K562 (cell line): Measurements from ENCODE around the gene PIKFYVE. TPM values are rescaled to one million over a fixed set of nuclear protein-coding genes. Genes with fewer than 3 reads are reported as not detected.

Experiments used
- ADNP ChIP-seq: fragments of 200-800 bp; sonication (Bioruptor generic); IDR thresholded peaks from 2 replicates; pipeline ENCODE4 v1.6.1; 2016; ENCODE audit warnings: missing genetic modification characterization, missing compliant biosample characterization
- EHMT2 ChIP-seq: fragments of 450-650 bp; IDR thresholded peaks from 2 replicates; pipeline ENCODE4 v1.6.1; 2018; ENCODE audit warnings: antibody characterized with exemption
- FIP1L1 ChIP-seq: fragments of 200-400 bp; formaldehyde crosslinking; IDR thresholded peaks from 2 replicates; pipeline ENCODE4 v1.6.1; 2018; ENCODE audit warnings: mild to moderate bottlenecking, low read depth, low read length; ENCODE audit not compliant: poor library complexity, severe bottlenecking
- HSF4 ChIP-seq: fragments of 250-450 bp; sonication (Bioruptor Pico); IDR thresholded peaks from 2 replicates; pipeline ENCODE4 v2.1.2; 2022; ENCODE audit warnings: mild to moderate bottlenecking, moderate library complexity, borderline replicate concordance
- KDM2B ChIP-seq: fragments of 250-450 bp; sonication (Bioruptor Pico); IDR thresholded peaks from 2 replicates; pipeline ENCODE4 v1.8.0; 2021; ENCODE audit warnings: mild to moderate bottlenecking, moderate library complexity
- MAFK ChIP-seq: IDR thresholded peaks from 2 replicates; pipeline ENCODE4 v1.6.1; 2011; ENCODE audit warnings: low read length, improper control_type of control experiment
- MCM3 ChIP-seq: fragments of 450-650 bp; IDR thresholded peaks from 2 replicates; pipeline ENCODE4 v1.6.1; 2016
- MTF1 ChIP-seq: fragments of 250-450 bp; sonication (Bioruptor Pico); IDR thresholded peaks from 2 replicates; pipeline ENCODE4 v1.9.0; 2021; ENCODE audit warnings: moderate library complexity, mild to moderate bottlenecking, inconsistent platforms, borderline replicate concordance
- MYNN ChIP-seq, 2 experiments: sonication (generic); formaldehyde crosslinking in 1 of 2; IDR thresholded peaks; 2 replicates each; pipeline versions ENCODE4 v1.5.0 to v1.6.1; 2016 to 2020; ENCODE audit warnings: antibody characterized with exemption in 1 of 2, missing genetic modification reagents in 1 of 2
- PYGO2 ChIP-seq: fragments of 450-650 bp; IDR thresholded peaks from 2 replicates; pipeline ENCODE4 v1.6.1; 2016; ENCODE audit warnings: mild to moderate bottlenecking, missing genetic modification characterization, moderate library complexity, missing compliant biosample characterization
- RBM15 ChIP-seq: fragments of 200-400 bp; formaldehyde crosslinking; IDR thresholded peaks from 2 replicates; pipeline ENCODE4 v1.6.1; 2018; ENCODE audit warnings: mild to moderate bottlenecking, low read length, moderate library complexity; ENCODE audit not compliant: insufficient read depth
- STAT5A ChIP-seq: IDR thresholded peaks from 2 replicates; pipeline ENCODE4 v1.6.1; 2012; ENCODE audit warnings: low read length, inconsistent platforms, borderline replicate concordance
- TAF15 ChIP-seq: fragments of 200-400 bp; formaldehyde crosslinking; IDR thresholded peaks from 2 replicates; pipeline ENCODE4 v1.6.1; 2017; ENCODE audit warnings: mild to moderate bottlenecking, low read depth, low read length, moderate library complexity
- TEAD4 ChIP-seq, 2 experiments: sonication (generic) in 1 of 2; formaldehyde crosslinking in 1 of 2; IDR thresholded peaks; 2 replicates each; pipeline versions ENCODE4 v1.6.1 to v1.8.0; 2012 to 2022; ENCODE audit warnings: borderline replicate concordance in 1 of 2, inconsistent platforms in 1 of 2, low read length in 1 of 2, mild to moderate bottlenecking in 1 of 2, missing genetic modification reagents in 1 of 2
- ZC3H11A ChIP-seq: IDR thresholded peaks from 2 replicates; pipeline ENCODE4 v1.6.1; 2012; ENCODE audit warnings: low read depth, low read length, improper control_type of control experiment
- ZNF589 ChIP-seq: fragments of 200-800 bp; sonication (Bioruptor generic); IDR thresholded peaks from 2 replicates; pipeline ENCODE4 v1.6.1; 2016; ENCODE audit warnings: low read depth, missing genetic modification characterization, missing compliant biosample characterization
- polyA plus RNA-seq, 8 experiments: library from polyadenylated mRNA; depleted of rRNA in 4 of 8; stranded (reverse) in 5 of 8; unstranded in 3 of 8; fragments of >200 nt; fragmentation: Nextera tagmentation in 2 of 8; fragmentation: Illumina TruSeq in 1 of 8; extraction: Ambion mirVana in 2 of 8; extraction: Trizol in 1 of 8; gene quantifications; 2 replicates each; pipeline versions ENCODE4 v1.2.1 to v1.2.3, GENCODE V29; 2011 to 2014; ENCODE audit warnings: inconsistent platforms in 1 of 8, missing spikeins in 1 of 8
- total RNA-seq, 7 experiments: library from RNA; depleted of rRNA in 6 of 7; stranded (reverse); fragments of >200 nt in 6 of 7; fragmentation: Illumina TruSeq in 2 of 7; extraction: Trizol in 2 of 7; gene quantifications; 2 replicates each; pipeline versions ENCODE4 v1.2.1 to v1.2.3, GENCODE V29; 2011 to 2021; ENCODE audit warnings: low replicate concordance in 1 of 7
- TF ChIP-seq, protein P1 (sequence below): IDR thresholded peaks from 2 replicates; pipeline ENCODE4 v1.6.1; 2016; ENCODE audit warnings: missing genetic modification characterization, missing compliant biosample characterization
- TF ChIP-seq, protein P2 (sequence below): fragments of 450-650 bp; IDR thresholded peaks from 2 replicates; pipeline ENCODE4 v1.6.1; 2018; ENCODE audit warnings: mild to moderate bottlenecking, low read depth; ENCODE audit not compliant: partially characterized antibody
- TF ChIP-seq, protein P3 (sequence below): fragments of 250-450 bp; sonication (Bioruptor Pico); IDR thresholded peaks from 2 replicates; pipeline ENCODE4 v1.5.0; 2020; ENCODE audit warnings: mild to moderate bottlenecking, borderline replicate concordance
- TF ChIP-seq, protein P4 (sequence below): fragments of 250-450 bp; sonication (Bioruptor Pico); IDR thresholded peaks from 2 replicates; pipeline ENCODE4 v1.6.1; 2021; ENCODE audit warnings: mild to moderate bottlenecking
- TF ChIP-seq, protein P5 (sequence below): IDR thresholded peaks from 2 replicates; pipeline ENCODE4 v1.6.1; 2011; ENCODE audit not compliant: insufficient read length; ENCODE audit errors: extremely low read depth

Gene PIKFYVE
- total and polyA plus RNA-seq, 9 of the 15 experiments (the other 6 are each of a cell fraction or from before 2014, with no cell fraction given), result 3.6 to 25.6 (median 16.7) TPM

DNA sequence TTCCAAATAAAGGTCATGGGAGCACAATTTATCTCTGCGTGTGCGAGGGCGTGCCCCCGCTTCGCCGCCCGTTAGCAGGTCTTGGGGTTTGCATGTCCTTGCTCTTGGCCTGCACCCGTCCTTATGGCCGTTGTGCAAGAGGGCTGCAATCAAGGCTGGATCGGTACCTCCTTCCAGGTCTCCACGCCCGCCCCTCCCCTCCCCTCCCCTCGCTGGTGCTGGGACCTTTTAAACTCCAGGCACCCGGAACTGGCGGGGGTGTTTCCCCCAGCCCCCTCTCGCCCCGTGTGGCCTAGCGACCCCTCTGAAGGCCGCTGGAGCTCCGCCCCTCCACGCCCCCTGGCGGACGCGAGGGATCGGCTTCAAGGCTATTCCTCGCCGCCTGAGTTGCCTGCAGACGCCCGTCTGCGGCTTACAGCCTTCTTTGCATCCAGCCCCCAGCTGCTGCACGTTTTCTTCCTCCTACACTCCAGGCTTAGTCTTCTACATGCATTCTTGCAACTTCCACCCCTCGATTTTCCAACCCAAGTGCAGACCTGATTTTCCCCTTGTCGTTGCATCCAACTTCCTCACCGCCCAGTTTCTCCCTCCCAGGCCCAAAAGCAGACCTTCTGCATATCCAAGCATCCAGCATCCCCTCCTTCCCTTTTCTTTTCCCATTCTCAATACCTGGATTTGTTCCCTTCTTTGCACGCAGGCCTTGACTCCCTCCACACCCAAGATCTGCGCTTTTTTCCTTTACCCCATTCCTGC, 11.8 kb upstream of the PIKFYVE start (continued):
- TF ChIP-seq, protein P1, sequence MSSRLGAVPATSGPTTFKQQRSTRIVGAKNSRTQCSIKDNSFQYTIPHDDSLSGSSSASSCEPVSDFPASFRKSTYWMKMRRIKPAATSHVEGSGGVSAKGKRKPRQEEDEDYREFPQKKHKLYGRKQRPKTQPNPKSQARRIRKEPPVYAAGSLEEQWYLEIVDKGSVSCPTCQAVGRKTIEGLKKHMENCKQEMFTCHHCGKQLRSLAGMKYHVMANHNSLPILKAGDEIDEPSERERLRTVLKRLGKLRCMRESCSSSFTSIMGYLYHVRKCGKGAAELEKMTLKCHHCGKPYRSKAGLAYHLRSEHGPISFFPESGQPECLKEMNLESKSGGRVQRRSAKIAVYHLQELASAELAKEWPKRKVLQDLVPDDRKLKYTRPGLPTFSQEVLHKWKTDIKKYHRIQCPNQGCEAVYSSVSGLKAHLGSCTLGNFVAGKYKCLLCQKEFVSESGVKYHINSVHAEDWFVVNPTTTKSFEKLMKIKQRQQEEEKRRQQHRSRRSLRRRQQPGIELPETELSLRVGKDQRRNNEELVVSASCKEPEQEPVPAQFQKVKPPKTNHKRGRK (tag), result no peak
- TF ChIP-seq, protein P2, sequence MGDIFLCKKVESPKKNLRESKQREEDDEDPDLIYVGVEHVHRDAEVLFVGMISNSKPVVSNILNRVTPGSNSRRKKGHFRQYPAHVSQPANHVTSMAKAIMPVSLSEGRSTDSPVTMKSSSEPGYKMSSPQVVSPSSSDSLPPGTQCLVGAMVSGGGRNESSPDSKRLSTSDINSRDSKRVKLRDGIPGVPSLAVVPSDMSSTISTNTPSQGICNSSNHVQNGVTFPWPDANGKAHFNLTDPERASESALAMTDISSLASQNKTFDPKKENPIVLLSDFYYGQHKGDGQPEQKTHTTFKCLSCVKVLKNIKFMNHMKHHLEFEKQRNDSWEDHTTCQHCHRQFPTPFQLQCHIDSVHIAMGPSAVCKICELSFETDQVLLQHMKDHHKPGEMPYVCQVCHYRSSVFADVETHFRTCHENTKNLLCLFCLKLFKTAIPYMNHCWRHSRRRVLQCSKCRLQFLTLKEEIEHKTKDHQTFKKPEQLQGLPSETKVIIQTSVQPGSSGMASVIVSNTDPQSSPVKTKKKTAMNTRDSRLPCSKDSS, result no peak
- no peak for TF ChIP-seq TEAD4 (IDR thresholded peaks at IDR 0.05; ENCODE audit: low read length)
- no peak for TF ChIP-seq TEAD4 (CRISPR knock-in tag; IDR thresholded peaks at IDR 0.05; ENCODE audit: borderline replicate concordance)
- TF ChIP-seq, protein P3, sequence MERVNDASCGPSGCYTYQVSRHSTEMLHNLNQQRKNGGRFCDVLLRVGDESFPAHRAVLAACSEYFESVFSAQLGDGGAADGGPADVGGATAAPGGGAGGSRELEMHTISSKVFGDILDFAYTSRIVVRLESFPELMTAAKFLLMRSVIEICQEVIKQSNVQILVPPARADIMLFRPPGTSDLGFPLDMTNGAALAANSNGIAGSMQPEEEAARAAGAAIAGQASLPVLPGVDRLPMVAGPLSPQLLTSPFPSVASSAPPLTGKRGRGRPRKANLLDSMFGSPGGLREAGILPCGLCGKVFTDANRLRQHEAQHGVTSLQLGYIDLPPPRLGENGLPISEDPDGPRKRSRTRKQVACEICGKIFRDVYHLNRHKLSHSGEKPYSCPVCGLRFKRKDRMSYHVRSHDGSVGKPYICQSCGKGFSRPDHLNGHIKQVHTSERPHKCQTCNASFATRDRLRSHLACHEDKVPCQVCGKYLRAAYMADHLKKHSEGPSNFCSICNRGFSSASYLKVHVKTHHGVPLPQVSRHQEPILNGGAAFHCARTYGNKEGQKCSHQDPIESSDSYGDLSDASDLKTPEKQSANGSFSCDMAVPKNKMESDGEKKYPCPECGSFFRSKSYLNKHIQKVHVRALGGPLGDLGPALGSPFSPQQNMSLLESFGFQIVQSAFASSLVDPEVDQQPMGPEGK, result no peak
- TF ChIP-seq STAT5A, result no peak
- no peak for TF ChIP-seq TAF15
- TF ChIP-seq ZC3H11A, result no peak
- peak; percentile 61; the same call in 1 of the 2 replicates for TF ChIP-seq MYNN (IDR thresholded peaks at IDR 0.05)
- no peak for TF ChIP-seq MYNN (CRISPR knock-in tag; IDR thresholded peaks at IDR 0.05)
- TF ChIP-seq, protein P4, sequence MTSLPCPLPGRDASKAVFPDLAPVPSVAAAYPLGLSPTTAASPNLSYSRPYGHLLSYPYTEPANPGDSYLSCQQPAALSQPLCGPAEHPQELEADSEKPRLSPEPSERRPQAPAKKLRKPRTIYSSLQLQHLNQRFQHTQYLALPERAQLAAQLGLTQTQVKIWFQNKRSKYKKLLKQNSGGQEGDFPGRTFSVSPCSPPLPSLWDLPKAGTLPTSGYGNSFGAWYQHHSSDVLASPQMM (CRISPR knock-in tag), result no peak
- TF ChIP-seq, protein P5, sequence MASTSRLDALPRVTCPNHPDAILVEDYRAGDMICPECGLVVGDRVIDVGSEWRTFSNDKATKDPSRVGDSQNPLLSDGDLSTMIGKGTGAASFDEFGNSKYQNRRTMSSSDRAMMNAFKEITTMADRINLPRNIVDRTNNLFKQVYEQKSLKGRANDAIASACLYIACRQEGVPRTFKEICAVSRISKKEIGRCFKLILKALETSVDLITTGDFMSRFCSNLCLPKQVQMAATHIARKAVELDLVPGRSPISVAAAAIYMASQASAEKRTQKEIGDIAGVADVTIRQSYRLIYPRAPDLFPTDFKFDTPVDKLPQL, result no peak
- no peak for TF ChIP-seq MAFK
- TF ChIP-seq ZNF589 (CRISPR knock-in tag), result no peak
- no peak for TF ChIP-seq HSF4 (CRISPR knock-in tag)
- no peak for TF ChIP-seq ADNP (tag)
- TF ChIP-seq EHMT2, result no peak
- TF ChIP-seq MCM3, result no peak
- no peak for TF ChIP-seq PYGO2 (tag)
- no peak for TF ChIP-seq RBM15
- TF ChIP-seq MTF1 (CRISPR knock-in tag), result no peak
- no peak for TF ChIP-seq KDM2B (CRISPR knock-in tag)
- TF ChIP-seq FIP1L1, result no peak
